DOHH2 (cell line): ENCODE results near the gene CDK17.
A peak's percentile ranks its signal among the peaks of the same experiment; 100 is the strongest.
"Not testable (repeated sequence)": the region's sequence is repeated elsewhere in the genome, so short reads cannot be mapped to it uniquely, and the experiment has no call there.

ENCODE experiments used
- H3F3A ChIP-seq: fragments of 200-600 bp; sonication (generic), shearing (Covaris generic); 2 replicates; pipeline ENCODE4 v1.6.0; 2016; ENCODE audit warnings: antibody characterized with exemption, mild to moderate bottlenecking; ENCODE audit not compliant: control insufficient read depth, insufficient read depth
- H3K27ac ChIP-seq: fragments of 200-600 bp; sonication (generic); 2 replicates; pipeline ENCODE4 v1.5.1; 2014; ENCODE audit warnings: low read depth, mild to moderate bottlenecking, low read length, moderate library complexity
- H3K27me3 ChIP-seq: fragments of 200-600 bp; sonication (generic); 2 replicates; pipeline ENCODE4 v1.6.1; 2014; ENCODE audit warnings: mild to moderate bottlenecking, low read length, mixed read lengths; ENCODE audit not compliant: control insufficient read depth
- H3K36me3 ChIP-seq: fragments of 200-600 bp; sonication (generic); 2 replicates; pipeline ENCODE4 v1.6.1; 2014; ENCODE audit warnings: mild to moderate bottlenecking, low read length, moderate library complexity, mixed read lengths; ENCODE audit not compliant: control insufficient read depth
- H3K4me1 ChIP-seq: fragments of 200-600 bp; sonication (generic); 2 replicates; pipeline ENCODE4 v1.6.1; 2014; ENCODE audit warnings: mild to moderate bottlenecking, low read length, mixed read lengths; ENCODE audit not compliant: control insufficient read depth
- H3K4me2 ChIP-seq: fragments of 200-600 bp; sonication (generic); 2 replicates; pipeline ENCODE4 v1.6.0; 2014; ENCODE audit warnings: mild to moderate bottlenecking, low read length, moderate library complexity
- H3K4me3 ChIP-seq: fragments of 200-600 bp; sonication (generic); 2 replicates; pipeline ENCODE4 v1.5.1; 2014; ENCODE audit warnings: mild to moderate bottlenecking, low read length, mixed read lengths
- H3K79me2 ChIP-seq: fragments of 200-600 bp; sonication (generic); 2 replicates; pipeline ENCODE4 v1.6.1; 2014; ENCODE audit warnings: mild to moderate bottlenecking, low read length, mixed read lengths; ENCODE audit not compliant: control insufficient read depth
- H3K9me2 ChIP-seq: fragments of 200-600 bp; sonication (generic); replicated peaks from 2 replicates; pipeline ENCODE4 v1.6.1; 2014; ENCODE audit warnings: mild to moderate bottlenecking, low read length, mixed read lengths; ENCODE audit not compliant: control insufficient read depth
- H3K9me3 ChIP-seq: fragments of 200-600 bp; sonication (generic); 2 replicates; pipeline ENCODE4 v1.6.1; 2014; ENCODE audit warnings: antibody characterized with exemption, low read length, mixed read lengths; ENCODE audit not compliant: control insufficient read depth, insufficient read depth
- H4K20me1 ChIP-seq: fragments of 200-600 bp; sonication (generic); 2 replicates; pipeline ENCODE4 v1.6.0; 2014; ENCODE audit warnings: low read depth, mild to moderate bottlenecking, antibody characterized with exemption, low read length, moderate library complexity; ENCODE audit not compliant: control insufficient read depth, insufficient read depth
- EZH2phosphoT487 ChIP-seq: fragments of 200-600 bp; sonication (generic); IDR thresholded peaks from 2 replicates; pipeline ENCODE4 v1.6.1; 2017; ENCODE audit warnings: borderline replicate concordance, mild to moderate bottlenecking, antibody characterized with exemption, low read length, moderate library complexity, mixed read lengths
- TF ChIP-seq, protein P1 (sequence below): fragments of 200-600 bp; sonication (generic); IDR thresholded peaks from one replicate; pipeline ENCODE4 v1.5.1; 2014; ENCODE audit warnings: antibody characterized with exemption, mild to moderate bottlenecking, low read depth, low read length; ENCODE audit not compliant: poor library complexity, severe bottlenecking

The CDK17 gene

DNA sequence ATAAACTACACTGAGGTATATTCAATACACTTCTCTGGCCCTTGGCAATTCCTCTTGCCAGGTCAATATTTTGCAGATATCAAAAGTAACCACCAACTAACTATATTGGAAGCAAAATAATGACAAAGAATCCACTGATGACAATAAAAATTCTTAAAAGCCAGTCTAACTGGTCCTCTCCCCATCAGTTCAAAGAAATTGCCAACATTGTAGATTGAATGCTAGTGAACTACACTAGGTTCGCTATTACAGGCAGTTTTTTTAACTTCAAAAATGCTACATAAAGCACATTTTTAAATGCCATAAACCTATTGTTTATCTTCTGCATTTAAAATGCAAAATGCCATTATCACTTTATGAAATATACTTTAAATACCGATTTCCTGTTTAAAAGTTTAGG, 4.0 kb downstream of the CDK17 start:
- H3K27me3 ChIP-seq: no peaks in the 10 kb centered on the region
- peaks cover 9% of the 10 kb centered on the region for H3F3A ChIP-seq
- no peak overlapping the region for H3K27ac ChIP-seq
- peaks cover 11% of the 10 kb centered on the region for H3K36me3 ChIP-seq
- H4K20me1 ChIP-seq: peaks cover 15% of the 10 kb centered on the region
- H3K4me1 ChIP-seq: peaks cover 35% of the 10 kb centered on the region
- TF ChIP-seq, protein P1, sequence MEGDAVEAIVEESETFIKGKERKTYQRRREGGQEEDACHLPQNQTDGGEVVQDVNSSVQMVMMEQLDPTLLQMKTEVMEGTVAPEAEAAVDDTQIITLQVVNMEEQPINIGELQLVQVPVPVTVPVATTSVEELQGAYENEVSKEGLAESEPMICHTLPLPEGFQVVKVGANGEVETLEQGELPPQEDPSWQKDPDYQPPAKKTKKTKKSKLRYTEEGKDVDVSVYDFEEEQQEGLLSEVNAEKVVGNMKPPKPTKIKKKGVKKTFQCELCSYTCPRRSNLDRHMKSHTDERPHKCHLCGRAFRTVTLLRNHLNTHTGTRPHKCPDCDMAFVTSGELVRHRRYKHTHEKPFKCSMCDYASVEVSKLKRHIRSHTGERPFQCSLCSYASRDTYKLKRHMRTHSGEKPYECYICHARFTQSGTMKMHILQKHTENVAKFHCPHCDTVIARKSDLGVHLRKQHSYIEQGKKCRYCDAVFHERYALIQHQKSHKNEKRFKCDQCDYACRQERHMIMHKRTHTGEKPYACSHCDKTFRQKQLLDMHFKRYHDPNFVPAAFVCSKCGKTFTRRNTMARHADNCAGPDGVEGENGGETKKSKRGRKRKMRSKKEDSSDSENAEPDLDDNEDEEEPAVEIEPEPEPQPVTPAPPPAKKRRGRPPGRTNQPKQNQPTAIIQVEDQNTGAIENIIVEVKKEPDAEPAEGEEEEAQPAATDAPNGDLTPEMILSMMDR: no peak
- TF ChIP-seq EZH2phosphoT487: no peak
- H3K9me2 ChIP-seq: no peaks in the 10 kb centered on the region
- H3K4me2 ChIP-seq: peak overlapping the region; percentile 7; the same call in 1 of the 2 replicates
- no peaks in the 10 kb centered on the region for H3K9me3 ChIP-seq
- H3K79me2 ChIP-seq: peaks cover 85% of the 10 kb centered on the region
- H3K4me3 ChIP-seq: no peak overlapping the region

DNA sequence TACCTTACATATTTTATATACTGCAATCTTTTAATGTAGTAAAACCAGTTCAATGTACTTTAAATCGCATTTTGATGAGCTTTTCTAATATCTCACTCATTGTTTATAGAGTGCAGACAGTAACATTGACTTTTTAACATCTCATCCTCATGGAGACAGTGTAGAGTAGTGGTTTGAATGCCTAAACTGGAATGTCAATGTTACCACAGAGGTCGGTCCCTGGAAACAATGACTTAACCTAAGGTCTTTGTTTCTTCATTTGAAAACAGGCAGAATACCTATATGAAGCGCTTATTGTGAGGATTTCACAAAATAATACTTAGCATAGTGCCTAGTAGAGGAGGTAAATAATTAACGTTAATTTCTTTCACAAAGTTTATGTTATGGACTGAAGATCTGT, 5.0 kb downstream of the CDK17 start:
- Histone ChIP-seq H3F3A (peaks cover 4% of the 10 kb centered on the region; the same call in 1 of the 2 replicates), H3K79me2 (peaks cover 95% of the 10 kb centered on the region), H3K9me2 (no peaks in the 10 kb centered on the region), H3K4me1 (peaks cover 30% of the 10 kb centered on the region), H3K4me2 (no peak overlapping the region), H3K4me3 (no peak overlapping the region), H3K36me3 (peaks cover 11% of the 10 kb centered on the region), H3K9me3 (no peaks in the 10 kb centered on the region), H4K20me1 (peaks cover 15% of the 10 kb centered on the region), H3K27me3 (no peaks in the 10 kb centered on the region), H3K27ac (no peak overlapping the region)
- TF ChIP-seq, protein P1: no peak
- no peak for TF ChIP-seq EZH2phosphoT487

DNA sequence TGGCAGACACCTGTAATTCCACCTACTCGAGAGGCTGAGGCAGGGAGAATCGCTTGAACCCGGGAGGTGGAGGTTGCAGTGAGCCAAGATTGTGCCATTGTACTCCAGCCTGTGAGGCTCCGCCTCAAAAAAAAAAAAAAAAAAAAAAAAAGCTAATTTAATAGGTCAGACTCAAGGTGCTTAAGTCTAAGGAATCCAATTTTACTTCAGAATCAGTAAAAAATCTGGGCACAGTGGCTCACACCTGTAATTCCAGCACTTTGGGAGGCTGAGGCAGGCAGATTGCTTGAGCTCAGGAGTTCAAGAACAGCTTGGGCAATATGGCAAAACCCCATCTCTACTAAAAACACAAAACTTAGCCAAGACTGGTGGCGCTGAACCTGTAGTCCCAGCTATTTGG, 7.0 kb downstream of the CDK17 start:
- not testable (repeated sequence) for H3K4me2 ChIP-seq, H3K4me3 ChIP-seq, H3K27me3 ChIP-seq, H3K36me3 ChIP-seq, H3K9me2 ChIP-seq, H3K27ac ChIP-seq, H3F3A ChIP-seq, H3K9me3 ChIP-seq
- Histone ChIP-seq H3K79me2 (peaks cover 99% of the 10 kb centered on the region), H3K4me1 (peaks cover 43% of the 10 kb centered on the region), H4K20me1 (peaks cover 15% of the 10 kb centered on the region)

DNA sequence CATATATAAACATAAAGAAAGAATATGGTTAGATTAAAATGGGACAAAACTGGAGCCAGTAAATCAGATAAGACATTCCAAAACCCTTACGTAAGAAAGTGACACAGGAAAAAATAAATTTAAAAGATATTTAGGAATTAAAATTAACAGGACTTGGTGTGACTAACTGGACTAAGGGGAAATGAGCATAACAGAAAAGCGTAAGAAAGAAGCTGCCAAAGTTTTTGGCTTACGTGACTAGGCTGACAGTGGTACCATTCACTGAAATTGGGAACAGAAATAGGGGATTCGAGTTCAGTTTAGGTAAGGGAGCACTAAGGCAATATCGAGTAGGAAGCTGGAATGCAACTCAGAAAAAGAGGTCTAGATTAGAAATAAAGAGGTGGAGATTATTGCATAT, 7.8 kb downstream of the CDK17 start:
- no peak for TF ChIP-seq EZH2phosphoT487
- TF ChIP-seq, protein P1: no peak
- no peak overlapping the region for H3K4me2 ChIP-seq
- H4K20me1 ChIP-seq: peaks cover 15% of the 10 kb centered on the region

More for the DNA sequence above, 7.8 kb downstream of the CDK17 start:
- Histone ChIP-seq H3K4me1 (peaks cover 44% of the 10 kb centered on the region), H3K27me3 (no peaks in the 10 kb centered on the region), H3K9me2 (no peaks in the 10 kb centered on the region), H3K36me3 (no peaks in the 10 kb centered on the region; the same call in none of the 2 replicates), H3K27ac (no peak overlapping the region), H3K4me3 (no peak overlapping the region), H3K79me2 (peaks cover 98% of the 10 kb centered on the region), H3F3A (peaks cover 11% of the 10 kb centered on the region), H3K9me3 (no peaks in the 10 kb centered on the region)
